ENCODE data around the gene RAPGEF1.
A peak's percentile ranks its signal among the peaks of the same experiment; 100 is the strongest.

DNA sequence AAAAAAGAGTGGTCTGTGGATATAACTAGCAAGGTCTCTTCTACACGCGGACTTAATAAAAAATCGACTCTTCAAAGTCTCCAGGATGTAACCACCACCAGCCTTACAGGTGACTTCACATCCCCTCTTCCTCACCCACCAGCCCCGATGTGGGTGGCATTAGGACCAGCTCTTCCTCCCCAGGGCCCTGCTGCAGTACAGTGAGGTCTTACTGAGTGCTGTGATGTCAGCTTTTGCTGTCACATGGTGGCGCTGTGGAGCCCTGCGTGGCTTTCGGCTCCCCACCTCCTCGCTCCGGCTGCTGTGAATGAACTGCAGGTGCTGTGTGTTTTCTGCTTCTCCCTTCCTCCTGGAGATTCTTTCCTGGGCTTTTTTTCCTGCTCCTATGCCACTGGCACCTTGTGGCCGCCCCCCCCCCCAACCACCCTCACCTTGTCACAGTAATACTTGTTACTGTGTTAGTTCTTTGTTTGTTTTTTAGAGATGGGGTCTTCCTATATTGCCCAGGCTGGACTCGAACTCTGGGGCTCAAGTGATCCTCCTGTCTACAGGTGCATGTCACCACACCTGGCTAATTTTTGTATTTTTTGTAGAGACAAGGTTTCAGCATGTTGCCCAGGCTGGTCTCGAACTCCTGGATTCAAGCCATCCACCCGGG lies 15.8 kb upstream of the RAPGEF1 start:
- no peak for TF ChIP-seq TEAD4 (IDR thresholded peaks at IDR 0.05)
- TF ChIP-seq CEBPB (IDR thresholded peaks at IDR 0.05) = no peak
- no peak for TF ChIP-seq YY1 (IDR thresholded peaks at IDR 0.05; ENCODE audit: low read depth)
- TF ChIP-seq TAF1 (IDR thresholded peaks at IDR 0.05; ENCODE audit: low read depth) = no peak
- TF ChIP-seq, protein P1, sequence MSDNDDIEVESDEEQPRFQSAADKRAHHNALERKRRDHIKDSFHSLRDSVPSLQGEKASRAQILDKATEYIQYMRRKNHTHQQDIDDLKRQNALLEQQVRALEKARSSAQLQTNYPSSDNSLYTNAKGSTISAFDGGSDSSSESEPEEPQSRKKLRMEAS (IDR thresholded peaks at IDR 0.05) = no peak
- TF ChIP-seq NFIC (IDR thresholded peaks at IDR 0.05) = no peak
- no peak for TF ChIP-seq EP300 (IDR thresholded peaks at IDR 0.05; ENCODE audit: borderline replicate concordance)
- no peak for TF ChIP-seq EGR1 (IDR thresholded peaks at IDR 0.05)
- TF ChIP-seq CREB1 (IDR thresholded peaks at IDR 0.05; ENCODE audit: low read depth) = no peak
- peak; percentile 68 for TF ChIP-seq RAD21 (IDR thresholded peaks at IDR 0.05; ENCODE audit: low read depth)
- TF ChIP-seq, protein P2, sequence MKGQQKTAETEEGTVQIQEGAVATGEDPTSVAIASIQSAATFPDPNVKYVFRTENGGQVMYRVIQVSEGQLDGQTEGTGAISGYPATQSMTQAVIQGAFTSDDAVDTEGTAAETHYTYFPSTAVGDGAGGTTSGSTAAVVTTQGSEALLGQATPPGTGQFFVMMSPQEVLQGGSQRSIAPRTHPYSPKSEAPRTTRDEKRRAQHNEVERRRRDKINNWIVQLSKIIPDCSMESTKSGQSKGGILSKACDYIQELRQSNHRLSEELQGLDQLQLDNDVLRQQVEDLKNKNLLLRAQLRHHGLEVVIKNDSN (IDR thresholded peaks at IDR 0.05) = peak; percentile 53
- TF ChIP-seq FOXM1 (IDR thresholded peaks at IDR 0.05; ENCODE audit: borderline replicate concordance, low read depth) = no peak
